Mesenchymal stem cell (in vitro differentiated cells and primary cell): ENCODE data around the gene PLAGL1.

Experiments used
- DNase-seq: peaks from one replicate; pipeline ENCODE4 v3.0.0-alpha.2; 2013
- H2AFZ ChIP-seq: one replicate; pipeline ENCODE4 v1.6.1; 2013; ENCODE audit warnings: low read depth, mild to moderate bottlenecking, control low read depth, inconsistent platforms, low read length, moderate library complexity
- H2AK5ac ChIP-seq: 2 replicates; pipeline ENCODE4 v1.6.1; 2013; ENCODE audit warnings: low read length, moderate library complexity, mild to moderate bottlenecking, inconsistent platforms; ENCODE audit not compliant: severe bottlenecking
- H2BK120ac ChIP-seq: one replicate; pipeline ENCODE4 v1.6.1; 2013; ENCODE audit warnings: low read depth, mild to moderate bottlenecking, inconsistent platforms, low read length, moderate library complexity
- H2BK12ac ChIP-seq, 2 experiments: one replicate each; pipeline ENCODE4 v1.6.1; 2013; ENCODE audit warnings: inconsistent platforms in 2 of 2, low read length in 2 of 2, mild to moderate bottlenecking in 2 of 2, moderate library complexity in 2 of 2, control low read depth in 1 of 2
- H2BK15ac ChIP-seq: one replicate; pipeline ENCODE4 v1.6.1; 2013; ENCODE audit warnings: mild to moderate bottlenecking, low read depth, inconsistent platforms; ENCODE audit not compliant: poor library complexity, severe bottlenecking
- H2BK5ac ChIP-seq: 2 replicates; pipeline ENCODE4 v1.6.1; 2013; ENCODE audit warnings: low read depth, mild to moderate bottlenecking, low read length, control low read depth, inconsistent platforms; ENCODE audit not compliant: poor library complexity, severe bottlenecking
- H3K14ac ChIP-seq, 2 experiments: one replicate each; pipeline ENCODE4 v1.6.1; 2013; ENCODE audit warnings: inconsistent platforms in 2 of 2, low read length in 2 of 2, control low read depth in 1 of 2, mild to moderate bottlenecking in 1 of 2, moderate library complexity in 1 of 2
- H3K18ac ChIP-seq, 2 experiments: one replicate each; pipeline ENCODE4 v1.6.1; 2013; ENCODE audit warnings: inconsistent platforms in 2 of 2, low read length in 2 of 2, control low read depth in 1 of 2, low read depth in 1 of 2, mild to moderate bottlenecking in 1 of 2
- H3K23ac ChIP-seq, 2 experiments: one replicate each; pipeline ENCODE4 v1.6.1; 2013; ENCODE audit warnings: inconsistent platforms in 2 of 2, low read length in 2 of 2, mild to moderate bottlenecking in 2 of 2, moderate library complexity in 2 of 2, control low read depth in 1 of 2
- H3K27ac ChIP-seq: 2 replicates; pipeline ENCODE4 v1.5.1; 2013; ENCODE audit warnings: mild to moderate bottlenecking, moderate library complexity, low read length, control low read depth, inconsistent platforms; ENCODE audit not compliant: poor library complexity, severe bottlenecking
- H3K27me3 ChIP-seq, 2 experiments: 2 replicates each; pipeline versions ENCODE4 v1.6.1 to v1.7.0; 2013; ENCODE audit warnings: low read length in 2 of 2, mild to moderate bottlenecking in 2 of 2, moderate library complexity in 2 of 2, control low read depth in 1 of 2, inconsistent platforms in 1 of 2; ENCODE audit not compliant: control insufficient read depth in 1 of 2, insufficient read depth in 1 of 2
- H3K36me3 ChIP-seq, 2 experiments: 2 replicates each; pipeline versions ENCODE4 v1.6.1 to v1.7.0; 2013; ENCODE audit warnings: low read length in 2 of 2, control low read depth in 1 of 2, inconsistent platforms in 1 of 2, low read depth in 1 of 2, mild to moderate bottlenecking in 1 of 2; ENCODE audit not compliant: insufficient read depth in 2 of 2, control insufficient read depth in 1 of 2
- H3K4ac ChIP-seq, 2 experiments: one replicate each; pipeline ENCODE4 v1.6.1; 2013; ENCODE audit warnings: inconsistent platforms in 2 of 2, low read length in 2 of 2, mild to moderate bottlenecking in 2 of 2, moderate library complexity in 2 of 2, control low read depth in 1 of 2, low read depth in 1 of 2
- H3K4me1 ChIP-seq: 2 replicates; pipeline ENCODE4 v1.6.1; 2013; ENCODE audit warnings: low read depth, low read length, control low read depth; ENCODE audit not compliant: control insufficient read depth, insufficient read depth
- H3K4me2 ChIP-seq: 2 replicates; pipeline ENCODE4 v1.6.1; 2013; ENCODE audit warnings: low read length, mild to moderate bottlenecking, inconsistent platforms; ENCODE audit not compliant: poor library complexity, severe bottlenecking
- H3K4me3 ChIP-seq, 2 experiments: 2 replicates each; pipeline versions ENCODE4 v1.5.1 to v1.7.0; 2013; ENCODE audit warnings: low read length in 2 of 2, mild to moderate bottlenecking in 2 of 2, control low read depth in 1 of 2, low read depth in 1 of 2; ENCODE audit not compliant: insufficient read depth in 1 of 2
- H3K79me1 ChIP-seq: replicated peaks from 2 replicates; pipeline ENCODE4 v1.6.1; 2013; ENCODE audit warnings: mild to moderate bottlenecking, control low read depth, low read length, inconsistent platforms; ENCODE audit not compliant: poor library complexity, severe bottlenecking
- H3K9ac ChIP-seq: 2 replicates; pipeline ENCODE4 v1.7.0; 2013; ENCODE audit warnings: mild to moderate bottlenecking, low read length, moderate library complexity
- H3K9me3 ChIP-seq: 2 replicates; pipeline ENCODE4 v1.7.0; 2013; ENCODE audit warnings: mild to moderate bottlenecking, low read length; ENCODE audit not compliant: control insufficient read depth
- H4K8ac ChIP-seq: one replicate; pipeline ENCODE4 v1.6.1; 2013; ENCODE audit warnings: inconsistent platforms, mild to moderate bottlenecking, low read length, moderate library complexity
- H4K91ac ChIP-seq: one replicate; pipeline ENCODE4 v1.6.1; 2013; ENCODE audit warnings: mild to moderate bottlenecking, low read length, inconsistent platforms
- WGBS: methylation state at CpG from one replicate; pipeline ENCODE4 v1.1.7; 2013; ENCODE audit warnings: mixed read lengths; 5-methylcytosine and 5-hydroxymethylcytosine counted together

PLAGL1 gene

GRCh38 chr6:144008846-144009245, 787 bp upstream of the PLAGL1 start:
- no peak overlapping the region for H2BK5ac ChIP-seq
- H3K14ac ChIP-seq = no peak overlapping the region
- no peak overlapping the region for H2BK15ac ChIP-seq
- no peak overlapping the region for H3K23ac ChIP-seq
- H3K27ac ChIP-seq = no peak overlapping the region
- no peaks in the 10 kb centered on the region for H3K36me3 ChIP-seq
- peak overlapping the region; percentile 93 for H3K9ac ChIP-seq
- H2AK5ac ChIP-seq = no peak overlapping the region
- H3K27me3 ChIP-seq = peaks cover 0 to 4% of the 10 kb centered on the region in 2 experiments
- no peaks in the 10 kb centered on the region for H3K4me1 ChIP-seq
- no peak overlapping the region for H4K91ac ChIP-seq
- H4K8ac ChIP-seq = no peak overlapping the region
- peak overlapping the region in 1 of 2 experiments; percentile 86 for H3K4me3 ChIP-seq
- no peak overlapping the region for H3K4ac ChIP-seq
- H3K18ac ChIP-seq = peak overlapping the region in 1 of 2 experiments; percentile 28
- H3K4me2 ChIP-seq = no peak overlapping the region
- H3K79me1 ChIP-seq = no peaks in the 10 kb centered on the region
- H2BK12ac ChIP-seq = no peak overlapping the region
- no peak overlapping the region for H2AFZ ChIP-seq
- no peak overlapping the region for H2BK120ac ChIP-seq
- WGBS = 91% methylated on average over 5 of the region's 9 CpGs
- DNase-seq = no peak
- H3K9me3 ChIP-seq = no peaks in the 10 kb centered on the region

- Histone ChIP-seq H3K79me1 (no peaks in the 10 kb centered on the region), H4K91ac (peak overlapping the region; percentile 80), H3K9me3 (no peaks in the 10 kb centered on the region), H3K4me2 (peak overlapping the region; percentile 47), H3K4me1 (no peaks in the 10 kb centered on the region), H3K14ac (no peak overlapping the region), H3K4me3 (peak overlapping the region; percentile 77 to 86), H3K27ac (no peak overlapping the region), H2BK15ac (no peak overlapping the region), H4K8ac (peak overlapping the region; percentile 72), H3K23ac (no peak overlapping the region), H2AFZ (peak overlapping the region; percentile 32), H2BK5ac (no peak overlapping the region), H3K27me3 (peaks cover 0 to 4% of the 10 kb centered on the region in 2 experiments), H3K9ac (peak overlapping the region; percentile 93), H2AK5ac (no peak overlapping the region), H3K4ac (no peak overlapping the region), H2BK120ac (no peak overlapping the region), H2BK12ac (no peak overlapping the region), H3K36me3 (peaks cover 0 to under 1% of the 10 kb centered on the region in 2 experiments), H3K18ac (peak overlapping the region; percentile 6 to 43)
- peak; percentile 22 for DNase-seq
- 47% methylated on average over 38 of the region's 52 CpGs for WGBS
Measured at GRCh38 chr6:144007478-144008119, 460 bp downstream of the PLAGL1 start.

- H3K18ac ChIP-seq = no peak overlapping the region
- H3K23ac ChIP-seq = no peak overlapping the region
- H2BK12ac ChIP-seq = no peak overlapping the region
- no peak overlapping the region for H3K4ac ChIP-seq
- H3K79me1 ChIP-seq = no peaks in the 10 kb centered on the region
- no peak overlapping the region for H3K14ac ChIP-seq
- peak overlapping the region; percentile 93 for H3K9ac ChIP-seq
- H3K4me3 ChIP-seq = peak overlapping the region; percentile 43 to 86
- no peak overlapping the region for H2AK5ac ChIP-seq
- 58% methylated on average over 19 of the region's 21 CpGs for WGBS
- H4K91ac ChIP-seq = no peak overlapping the region
- H3K4me2 ChIP-seq = peak overlapping the region; percentile 66
- peak; percentile 65 for DNase-seq
- H2BK15ac ChIP-seq = no peak overlapping the region
- peak overlapping the region; percentile 42 for H3K27ac ChIP-seq
- H2BK5ac ChIP-seq = no peak overlapping the region
- H3K4me1 ChIP-seq = no peaks in the 10 kb centered on the region
- no peaks in the 10 kb centered on the region for H3K9me3 ChIP-seq
- no peak overlapping the region for H2BK120ac ChIP-seq
- peaks cover 0 to 4% of the 10 kb centered on the region in 2 experiments for H3K27me3 ChIP-seq
- H4K8ac ChIP-seq = no peak overlapping the region
- H3K36me3 ChIP-seq = peaks cover 0 to 5% of the 10 kb centered on the region in 2 experiments
- no peak overlapping the region for H2AFZ ChIP-seq
Measured at GRCh38 chr6:144006736-144007477, 1.2 kb downstream of the PLAGL1 start.

- no peaks in the 10 kb centered on the region for H3K4me1 ChIP-seq
- 100% methylated on average over 1 of the region's 3 CpGs for WGBS
- H3K4ac ChIP-seq = no peak overlapping the region
- H3K27me3 ChIP-seq = no peaks in the 10 kb centered on the region
- H3K9me3 ChIP-seq = no peaks in the 10 kb centered on the region
- no peak overlapping the region for H3K23ac ChIP-seq
- H2BK12ac ChIP-seq = no peak overlapping the region
- no peak overlapping the region for H4K91ac ChIP-seq
- no peak overlapping the region for H2BK5ac ChIP-seq
- DNase-seq = no peak
- no peak overlapping the region for H2BK15ac ChIP-seq
- H2AFZ ChIP-seq = no peak overlapping the region
- H3K14ac ChIP-seq = no peak overlapping the region
- H3K18ac ChIP-seq = no peak overlapping the region
- H2AK5ac ChIP-seq = no peak overlapping the region
- no peak overlapping the region for H2BK120ac ChIP-seq
- no peak overlapping the region for H3K4me2 ChIP-seq
- no peak overlapping the region for H3K27ac ChIP-seq
- no peak overlapping the region for H4K8ac ChIP-seq
- H3K4me3 ChIP-seq = no peak overlapping the region
- no peaks in the 10 kb centered on the region for H3K79me1 ChIP-seq
- H3K9ac ChIP-seq = peak overlapping the region; percentile 50
- peaks cover 0 to 15% of the 10 kb centered on the region in 2 experiments for H3K36me3 ChIP-seq
Measured at GRCh38 chr6:143999406-143999805, 8.7 kb downstream of the PLAGL1 start.
